DMS 273 (cell line): ENCODE measurements around the gene SRSF11.
A peak's percentile ranks its signal among the peaks of the same experiment; 100 is the strongest.
"Not testable (repeated sequence)": the region's sequence is repeated elsewhere in the genome, so short reads cannot be mapped to it uniquely, and the experiment has no call there.

ENCODE experiments used
- DNase-seq: peaks from one replicate; lab custom pipeline; 2025; ENCODE audit not compliant: unreplicated experiment; lab: John Stamatoyannopoulos, UW

SRSF11 gene

GRCh38 chr1:70221238-70222121 lies at the start of gene SRSF11:
Gene SRSF11 (plus strand): TSS chr1:70221380. CDS start chr1:70221637, 257 bp downstream.
- peak; percentile 98 for DNase-seq

- DNase-seq: no peak
These were observed 49.7 kb upstream of the SRSF11 start for GRCh38 chr1:70171512-70171911.

- DNase-seq: not testable (repeated sequence)
These were observed 36.0 kb upstream of the SRSF11 start for GRCh38 chr1:70185181-70185580.

GRCh38 chr1:70188522-70188921 lies 32.7 kb upstream of the SRSF11 start:
- no peak for DNase-seq

- no peak for DNase-seq
These were observed 31.0 kb upstream of the SRSF11 start for GRCh38 chr1:70190180-70190579.

- not testable (repeated sequence) for DNase-seq
These were observed 28.7 kb upstream of the SRSF11 start for GRCh38 chr1:70192446-70192845.

- no peak for DNase-seq
These were observed 26.6 kb upstream of the SRSF11 start for GRCh38 chr1:70194601-70195000.

- DNase-seq: no peak
These were observed 25.8 kb upstream of the SRSF11 start for GRCh38 chr1:70195342-70195741.

- no peak for DNase-seq
These were observed 24.8 kb upstream of the SRSF11 start for GRCh38 chr1:70196333-70196732.

GRCh38 chr1:70200065-70200464 lies 21.1 kb upstream of the SRSF11 start:
- DNase-seq: no peak

- DNase-seq: no peak
These were observed 18.9 kb upstream of the SRSF11 start for GRCh38 chr1:70202173-70202758.

GRCh38 chr1:70204139-70204538 lies 17.0 kb upstream of the SRSF11 start:
- DNase-seq: no peak

- DNase-seq: peak; percentile 42
These were observed 16.6 kb upstream of the SRSF11 start for GRCh38 chr1:70204600-70204999.

GRCh38 chr1:70205071-70205433 lies 16.1 kb upstream of the SRSF11 start:
- peak; percentile 62 for DNase-seq

- DNase-seq: peak; percentile 99
These were observed 15.6 kb upstream of the SRSF11 start, which contains the start of gene LRRC40 for GRCh38 chr1:70205434-70206118. Gene LRRC40 (minus strand): TSS chr1:70205579. CDS start chr1:70205540, 39 bp downstream.

- DNase-seq: not testable (repeated sequence)
These were observed 14.3 kb upstream of the SRSF11 start for GRCh38 chr1:70206833-70207232.

GRCh38 chr1:70207492-70207891 lies 13.7 kb upstream of the SRSF11 start:
- no peak for DNase-seq

GRCh38 chr1:70208292-70208691 lies 12.9 kb upstream of the SRSF11 start:
- no peak for DNase-seq

GRCh38 chr1:70210820-70211219 lies 10.4 kb upstream of the SRSF11 start:
- DNase-seq: no peak

GRCh38 chr1:70211541-70211940 lies 9.6 kb upstream of the SRSF11 start:
- DNase-seq: no peak

GRCh38 chr1:70220015-70220414 lies 1.2 kb upstream of the SRSF11 start:
- no peak for DNase-seq
